MM.1S (cell line): ENCODE measurements around the gene CPT1A.

ENCODE experiments used
- CTCF ChIP-seq: fragments of 300-600 bp; sonication (generic); IDR thresholded peaks from 2 replicates; pipeline ENCODE4 v1.5.1; 2016; ENCODE audit warnings: antibody characterized with exemption, low read length, mixed read lengths
- EZH2 ChIP-seq: fragments of 300-600 bp; sonication (generic); optimal IDR thresholded peaks from 2 replicates; pipeline ENCODE3; 2017; ENCODE audit warnings: low read depth, mild to moderate bottlenecking, antibody characterized with exemption, low read length, mixed read lengths
- EZH2phosphoT487 ChIP-seq: fragments of 300-600 bp; sonication (generic); IDR thresholded peaks from 2 replicates; pipeline ENCODE4 v1.6.1; 2018; ENCODE audit warnings: antibody characterized with exemption, low read length

- no peak for TF ChIP-seq CTCF
- TF ChIP-seq EZH2phosphoT487 = no peak
- TF ChIP-seq EZH2 = no peak
Measured at GRCh38 chr11:68714060-68714856, 127.5 kb downstream of the CPT1A start.
